Activated naive CD8-positive, alpha-beta T cell treated with anti-CD3 and anti-CD28 coated beads, Interleukin-2, amount 50 U/mL, for 24 hours (primary cell): ENCODE results near the gene AMACR.
"Not testable (repeated sequence)": the region's sequence is repeated elsewhere in the genome, so short reads cannot be mapped to it uniquely, and the experiment has no call there.

Source experiments
- ATAC-seq: fragments of 150-1000 bp; cut with Tn5 transposase; one replicate; pipeline ENCODE4 v1.10.0; 2021
- DNase-seq: peaks from one replicate; pipeline ENCODE4 v3.0.0; 2021
- H3K27ac Mint-ChIP-seq: one replicate; pipeline ENCODE4 v1.8.0; 2021; ENCODE audit warnings: mild to moderate bottlenecking, mixed read lengths
- H3K27me3 Mint-ChIP-seq: one replicate; pipeline ENCODE4 v1.8.0; 2021; ENCODE audit warnings: mixed read lengths
- H3K36me3 Mint-ChIP-seq: one replicate; pipeline ENCODE4 v1.8.0; 2021; ENCODE audit warnings: low read depth, mixed read lengths
- H3K4me1 Mint-ChIP-seq: one replicate; pipeline ENCODE4 v1.8.0; 2021; ENCODE audit warnings: mixed read lengths
- H3K4me3 Mint-ChIP-seq: one replicate; pipeline ENCODE4 v1.8.0; 2021; ENCODE audit warnings: mild to moderate bottlenecking, moderate library complexity, mixed read lengths
- H3K9me3 Mint-ChIP-seq: one replicate; pipeline ENCODE4 v1.8.0; 2021; ENCODE audit warnings: mixed read lengths

Gene AMACR

GRCh38 chr5:33981408-33982162 lies 26.3 kb downstream of the AMACR start:
- DNase-seq (no peak), ATAC-seq (no peak)
- Mint-ChIP-seq H3K27ac (no peak overlapping the region), H3K4me3 (no peak overlapping the region), H3K4me1 (no peaks in the 10 kb centered on the region), H3K36me3 (no peaks in the 10 kb centered on the region), H3K27me3 (no peaks in the 10 kb centered on the region), H3K9me3 (no peaks in the 10 kb centered on the region)

GRCh38 chr5:33980030-33980429 lies 27.8 kb downstream of the AMACR start:
- Mint-ChIP-seq H3K27ac (no peak overlapping the region), H3K9me3 (no peaks in the 10 kb centered on the region), H3K4me3 (no peak overlapping the region), H3K27me3 (no peaks in the 10 kb centered on the region), H3K36me3 (no peaks in the 10 kb centered on the region), H3K4me1 (no peaks in the 10 kb centered on the region)
- no peak for ATAC-seq
- DNase-seq: no peak

GRCh38 chr5:33978306-33978705 lies 29.5 kb downstream of the AMACR start:
- no peaks in the 10 kb centered on the region for H3K9me3 Mint-ChIP-seq
- no peak overlapping the region for H3K4me3 Mint-ChIP-seq
- DNase-seq (no peak), ATAC-seq (no peak)
- H3K36me3 Mint-ChIP-seq: no peaks in the 10 kb centered on the region
- H3K27ac Mint-ChIP-seq: no peak overlapping the region
- peaks cover 3% of the 10 kb centered on the region for H3K4me1 Mint-ChIP-seq
- H3K27me3 Mint-ChIP-seq: no peaks in the 10 kb centered on the region

GRCh38 chr5:33976307-33976706 lies 31.5 kb downstream of the AMACR start:
- no peak overlapping the region for H3K27ac Mint-ChIP-seq
- DNase-seq: no peak
- no peaks in the 10 kb centered on the region for H3K27me3 Mint-ChIP-seq
- no peaks in the 10 kb centered on the region for H3K9me3 Mint-ChIP-seq
- H3K36me3 Mint-ChIP-seq: no peaks in the 10 kb centered on the region
- H3K4me3 Mint-ChIP-seq: no peak overlapping the region
- H3K4me1 Mint-ChIP-seq: peaks cover 8% of the 10 kb centered on the region
- ATAC-seq: no peak

- peaks cover 8% of the 10 kb centered on the region for H3K4me1 Mint-ChIP-seq
- DNase-seq: no peak
Observed at GRCh38 chr5:33975852-33976251, 32.0 kb downstream of the AMACR start.

GRCh38 chr5:33973271-33973670 lies 34.6 kb downstream of the AMACR start:
- no peak overlapping the region for H3K4me3 Mint-ChIP-seq

More at GRCh38 chr5:33975852-33976251, 32.0 kb downstream of the AMACR start:
- no peaks in the 10 kb centered on the region for H3K36me3 Mint-ChIP-seq
- no peak overlapping the region for H3K4me3 Mint-ChIP-seq
- no peak overlapping the region for H3K27ac Mint-ChIP-seq
- H3K27me3 Mint-ChIP-seq: no peaks in the 10 kb centered on the region
- ATAC-seq: no peak
- no peaks in the 10 kb centered on the region for H3K9me3 Mint-ChIP-seq

GRCh38 chr5:33969572-33970452 lies 38.0 kb downstream of the AMACR start:
- DNase-seq (no peak), ATAC-seq (no peak)
- H3K4me3 Mint-ChIP-seq: no peak overlapping the region
- H3K9me3 Mint-ChIP-seq: no peaks in the 10 kb centered on the region
- H3K36me3 Mint-ChIP-seq: no peaks in the 10 kb centered on the region
- no peaks in the 10 kb centered on the region for H3K27me3 Mint-ChIP-seq
- H3K4me1 Mint-ChIP-seq: peaks cover 15% of the 10 kb centered on the region
- H3K27ac Mint-ChIP-seq: no peak overlapping the region

More at GRCh38 chr5:33973271-33973670, 34.6 kb downstream of the AMACR start:
- no peaks in the 10 kb centered on the region for H3K27me3 Mint-ChIP-seq
- H3K9me3 Mint-ChIP-seq: no peaks in the 10 kb centered on the region
- H3K27ac Mint-ChIP-seq: no peak overlapping the region
- ATAC-seq: peak; percentile 65
- H3K4me1 Mint-ChIP-seq: peaks cover 10% of the 10 kb centered on the region
- DNase-seq: no peak
- H3K36me3 Mint-ChIP-seq: no peaks in the 10 kb centered on the region

- Mint-ChIP-seq H3K9me3 (no peaks in the 10 kb centered on the region), H3K36me3 (no peaks in the 10 kb centered on the region), H3K27me3 (no peaks in the 10 kb centered on the region), H3K4me1 (peaks cover 17% of the 10 kb centered on the region), H3K27ac (no peak overlapping the region), H3K4me3 (no peak overlapping the region)
- DNase-seq (no peak), ATAC-seq (no peak)
Observed at GRCh38 chr5:33968211-33969005, 39.4 kb downstream of the AMACR start.

- Mint-ChIP-seq H3K4me3 (no peak overlapping the region), H3K4me1 (peaks cover 11% of the 10 kb centered on the region), H3K36me3 (no peaks in the 10 kb centered on the region), H3K27me3 (no peaks in the 10 kb centered on the region), H3K9me3 (no peaks in the 10 kb centered on the region), H3K27ac (no peak overlapping the region)
- ATAC-seq (no peak), DNase-seq (no peak)
Observed at GRCh38 chr5:33966805-33967204, 41.0 kb downstream of the AMACR start.

GRCh38 chr5:33964132-33964700 lies 43.6 kb downstream of the AMACR start:
- ATAC-seq (no peak), DNase-seq (no peak)
- H3K4me3 Mint-ChIP-seq: no peak overlapping the region
- H3K27ac Mint-ChIP-seq: no peak overlapping the region
- H3K4me1 Mint-ChIP-seq: peaks cover 9% of the 10 kb centered on the region
- no peaks in the 10 kb centered on the region for H3K9me3 Mint-ChIP-seq
- no peaks in the 10 kb centered on the region for H3K27me3 Mint-ChIP-seq
- H3K36me3 Mint-ChIP-seq: no peaks in the 10 kb centered on the region

- DNase-seq (no peak), ATAC-seq (no peak)
- Mint-ChIP-seq H3K4me3 (no peak overlapping the region), H3K36me3 (no peaks in the 10 kb centered on the region), H3K4me1 (no peaks in the 10 kb centered on the region), H3K27ac (no peak overlapping the region), H3K27me3 (no peaks in the 10 kb centered on the region), H3K9me3 (peaks cover 3% of the 10 kb centered on the region)
Observed at GRCh38 chr5:33958176-33958575, 49.7 kb downstream of the AMACR start.

- no peaks in the 10 kb centered on the region for H3K36me3 Mint-ChIP-seq
- DNase-seq (no peak), ATAC-seq (no peak)
- H3K27ac Mint-ChIP-seq: no peak overlapping the region
- no peaks in the 10 kb centered on the region for H3K27me3 Mint-ChIP-seq
- H3K9me3 Mint-ChIP-seq: peaks cover 3% of the 10 kb centered on the region
- no peak overlapping the region for H3K4me3 Mint-ChIP-seq
- H3K4me1 Mint-ChIP-seq: no peaks in the 10 kb centered on the region
Observed at GRCh38 chr5:33957577-33958150, 50.2 kb downstream of the AMACR start.

GRCh38 chr5:33952175-33952574 lies 55.7 kb downstream of the AMACR start:
- not testable (repeated sequence) for H3K27me3 Mint-ChIP-seq, ATAC-seq, H3K27ac Mint-ChIP-seq, H3K4me3 Mint-ChIP-seq, H3K4me1 Mint-ChIP-seq, H3K9me3 Mint-ChIP-seq, DNase-seq, H3K36me3 Mint-ChIP-seq

- DNase-seq: no peak
- H3K36me3 Mint-ChIP-seq: no peaks in the 10 kb centered on the region
- ATAC-seq: no peak
- no peaks in the 10 kb centered on the region for H3K4me1 Mint-ChIP-seq
- no peak overlapping the region for H3K4me3 Mint-ChIP-seq
- no peaks in the 10 kb centered on the region for H3K9me3 Mint-ChIP-seq
- peaks cover 19% of the 10 kb centered on the region for H3K27me3 Mint-ChIP-seq
- H3K27ac Mint-ChIP-seq: no peak overlapping the region
Observed at GRCh38 chr5:33944543-33945132, 63.2 kb downstream of the AMACR start.
